GM12878 (cell line): ENCODE results near the gene LAMA5. TPM values are rescaled to one million over a fixed set of nuclear protein-coding genes. Genes with fewer than 3 reads are reported as not detected.

Experiments
- ATAC-seq: fragments of 200-7000 bp; cut with Tn5 transposase; 3 replicates; pipeline ENCODE4 v1.9.1; 2020; ENCODE audit warnings: mild to moderate bottlenecking, moderate library complexity
- BruUV-seq: library from RNA; stranded (reverse); fragments of 400-500 nt; replicated peaks from 2 replicates; lab custom pipeline; 2021; lab: Mats Ljungman, UMichigan
- CTCF ChIA-PET: fragments of 300-600 bp; sonication (Branson Sonifier 250); formaldehyde crosslinking; extraction: SDS; loops from one replicate; lab custom pipeline; 2021; ENCODE audit warnings: inconsistent platforms; lab: Yijun Ruan, JAX
- POLR2A ChIA-PET: fragments of 350-600 bp; formaldehyde crosslinking; extraction: SDS; loops from one replicate; lab custom pipeline; 2021; ENCODE audit warnings: inconsistent platforms; lab: Charles Lee
- RAD21 ChIA-PET: fragments of 300-600 bp; sonication (Branson Sonifier 250); formaldehyde crosslinking; loops from one replicate; lab custom pipeline; 2023; ENCODE audit warnings: antibody characterized with exemption; ENCODE audit not compliant: unreplicated experiment; lab: Charles Lee
- SMC1A ChIA-PET: fragments of 300-600 bp; sonication (Branson Sonifier 250); formaldehyde crosslinking; loops from one replicate; lab custom pipeline; 2023; ENCODE audit not compliant: unreplicated experiment, uncharacterized antibody; lab: Charles Lee
- DNase-seq: peaks from one replicate; pipeline ENCODE4 v3.0.0-alpha.2; 2011; ENCODE audit warnings: low read depth, low spot score
- FAIRE-seq: peaks from 3 replicates; lab custom pipeline; 2011; peaks lifted over from hg19 to GRCh38; lab: Jason Lieb, UNC
- H2AFZ ChIP-seq: 2 replicates; pipeline ENCODE4 v1.6.0; 2011; ENCODE audit warnings: low read depth, low read length, control low read depth; ENCODE audit not compliant: control insufficient read depth
- H3K27ac ChIP-seq: 2 replicates; pipeline ENCODE4 v1.5.1; 2011; ENCODE audit warnings: control low read depth; ENCODE audit not compliant: control insufficient read depth, insufficient read depth
- H3K27me3 ChIP-seq, 2 experiments: replicated peaks in 1 of 2; 2 replicates each; pipeline versions ENCODE4 v1.6.0 to v1.6.1; 2011; ENCODE audit warnings: low read length in 1 of 2; ENCODE audit not compliant: control insufficient read depth in 2 of 2, insufficient read depth in 2 of 2
- H3K36me3 ChIP-seq, 2 experiments: 2 replicates each; pipeline ENCODE4 v1.5.1; 2011; ENCODE audit warnings: low read length in 1 of 2; ENCODE audit not compliant: control insufficient read depth in 2 of 2, insufficient read depth in 2 of 2
- H3K4me1 ChIP-seq: 2 replicates; pipeline ENCODE4 v1.6.1; 2011; ENCODE audit warnings: mild to moderate bottlenecking, low read length, moderate library complexity, mixed read lengths; ENCODE audit not compliant: control insufficient read depth, insufficient read depth
- H3K4me2 ChIP-seq: 2 replicates; pipeline ENCODE4 v1.6.0; 2011; ENCODE audit warnings: control low read depth; ENCODE audit not compliant: control insufficient read depth, insufficient read depth
- H3K4me3 ChIP-seq: fragments of 200-600 bp; sonication (generic); 2 replicates; pipeline ENCODE4 v1.5.1; 2016
- H3K79me2 ChIP-seq: 2 replicates; pipeline ENCODE4 v1.6.0; 2011; ENCODE audit warnings: low read length; ENCODE audit not compliant: control insufficient read depth, insufficient read depth
- H3K9ac ChIP-seq: 2 replicates; pipeline ENCODE4 v1.8.0; 2011; ENCODE audit warnings: low read length, control low read depth, mixed read lengths; ENCODE audit not compliant: control insufficient read depth, insufficient read depth
- H3K9me3 ChIP-seq: replicated peaks from 3 replicates; pipeline ENCODE4 v1.5.1; 2011; ENCODE audit warnings: mild to moderate bottlenecking, low read length; ENCODE audit not compliant: control insufficient read depth, insufficient read depth
- H4K20me1 ChIP-seq: 2 replicates; pipeline ENCODE4 v1.6.0; 2011; ENCODE audit not compliant: control insufficient read depth, insufficient read depth
- CBX5 ChIP-seq: sonication (generic); IDR thresholded peaks from 2 replicates; pipeline ENCODE4 v1.6.1; 2016; ENCODE audit warnings: low read depth, moderate library complexity, mild to moderate bottlenecking, inconsistent platforms
- CHD1 ChIP-seq: IDR thresholded peaks from 2 replicates; pipeline ENCODE4 v1.6.1; 2012; ENCODE audit warnings: low read depth, low read length, improper control_type of control experiment
- HDAC2 ChIP-seq: fragments of 200-600 bp; sonication (generic); IDR thresholded peaks from 2 replicates; pipeline ENCODE4 v1.6.1; 2017
- NFIC ChIP-seq: IDR thresholded peaks from 2 replicates; pipeline ENCODE4 v1.6.1; 2012; ENCODE audit warnings: low read depth, mild to moderate bottlenecking, inconsistent platforms, low read length, moderate library complexity
- NFXL1 ChIP-seq: fragments of 450-650 bp; IDR thresholded peaks from 2 replicates; pipeline ENCODE4 v1.6.1; 2017; ENCODE audit warnings: antibody characterized with exemption, mild to moderate bottlenecking, borderline replicate concordance
- NRF1 ChIP-seq: conservative IDR thresholded peaks from 2 replicates; pipeline ENCODE4 v1.6.1; 2011; ENCODE audit warnings: mild to moderate bottlenecking, low read depth, low read length, improper control_type of control experiment
- PKNOX1 ChIP-seq: fragments of 450-650 bp; IDR thresholded peaks from 2 replicates; pipeline ENCODE4 v1.6.1; 2016; ENCODE audit warnings: mild to moderate bottlenecking
- PML ChIP-seq: IDR thresholded peaks from 2 replicates; pipeline ENCODE4 v1.6.1; 2012; ENCODE audit warnings: low read length, inconsistent platforms
- POLR2A ChIP-seq: IDR thresholded peaks from 2 replicates; pipeline ENCODE4 v1.6.1; 2011; ENCODE audit warnings: low read depth, mild to moderate bottlenecking, low read length
- POLR2AphosphoS5 ChIP-seq: IDR thresholded peaks from 2 replicates; pipeline ENCODE4 v1.6.1; 2011; ENCODE audit warnings: mild to moderate bottlenecking, low read length, inconsistent platforms
- RAD51 ChIP-seq: fragments of 450-650 bp; IDR thresholded peaks from 2 replicates; pipeline ENCODE4 v1.6.1; 2016; ENCODE audit warnings: moderate library complexity, mild to moderate bottlenecking, inconsistent platforms
- RBBP5 ChIP-seq: fragments of 200-600 bp; sonication (generic); conservative IDR thresholded peaks from 2 replicates; pipeline ENCODE4 v1.6.1; 2016
- RELB ChIP-seq: fragments of 450-650 bp; IDR thresholded peaks from 2 replicates; pipeline ENCODE4 v1.6.1; 2017; ENCODE audit warnings: low read depth, mild to moderate bottlenecking, moderate library complexity
- SMAD5 ChIP-seq: IDR thresholded peaks from 2 replicates; pipeline ENCODE4 v1.6.1; 2016; ENCODE audit warnings: antibody characterized with exemption, low read depth
- TAF1 ChIP-seq: IDR thresholded peaks from 2 replicates; pipeline ENCODE4 v1.6.1; 2011; ENCODE audit warnings: mild to moderate bottlenecking, low read depth, low read length, borderline replicate concordance
- WGBS: methylation state at CpG from one replicate; pipeline ENCODE4 v1.1.6; 2016; ENCODE audit warnings: low lambda C conversion rate; ENCODE audit not compliant: insufficient replicate concordance, insufficient coverage; ENCODE audit errors: missing lambda C conversion rate; 5-methylcytosine and 5-hydroxymethylcytosine counted together
- in situ Hi-C: fragments of 300-500 bp; cut with MboI; formaldehyde crosslinking; loops from 9 replicates; pipeline ENCODE4 v1.14.3; 2018; ENCODE audit warnings: mixed read lengths
- intact Hi-C: fragments of 100-400 bp; cut with micrococcal nuclease; formaldehyde crosslinking; loops from one replicate; pipeline ENCODE4 v1.14.2; 2022; ENCODE audit not compliant: unreplicated experiment
- polyA plus RNA-seq, 11 experiments: library from polyadenylated mRNA; depleted of rRNA in 4 of 11; unstranded in 6 of 11; stranded (reverse) in 5 of 11; fragments of >200 nt; fragmentation: Nextera tagmentation in 4 of 11; fragmentation: Illumina TruSeq in 1 of 11; extraction: Ambion mirVana in 4 of 11; extraction: Trizol in 1 of 11; gene quantifications; 1 replicate in 1 of 11; 2 replicates in 10 of 11; pipeline versions ENCODE4 v1.2.1 to v1.2.3, GENCODE V29; 2011 to 2016; ENCODE audit warnings: inconsistent platforms in 2 of 11, missing spikeins in 2 of 11, low read depth in 1 of 11
- total RNA-seq, 4 experiments: library from RNA; depleted of rRNA in 3 of 4; stranded (reverse); fragments of >200 nt in 3 of 4; fragmentation: Illumina TruSeq in 1 of 4; extraction: Trizol in 1 of 4; gene quantifications; 2 replicates each; pipeline versions ENCODE4 v1.2.1 to v1.2.3, GENCODE V29; 2013 to 2021

The LAMA5 gene
- total and polyA plus RNA-seq, 10 of the 15 experiments (the other 5 are each of a cell fraction or from before 2014, with no cell fraction given), result 0.09 to 3.1 (median 1.6) TPM; not detected in 3

GRCh38 chr20:62300319-62300718, 66.8 kb downstream of the LAMA5 start:
- peaks cover 10% of the 10 kb centered on the region for H4K20me1 ChIP-seq
- H3K4me3 ChIP-seq, result no peak overlapping the region
- intact Hi-C loops, result loop anchor here (5.0 kb wide), 2 partner anchors 317 to 492 kb away; no protein-coding TSS in a partner anchor
- H3K27me3 ChIP-seq, result no peaks in the 10 kb centered on the region
- RAD21 ChIA-PET, result interaction anchor here (1.0 to 2.2 kb wide), 3 partner anchors 82 to 109 kb away, joined by 3 to 12 read pairs (median 6); no protein-coding TSS in a partner anchor
- no peak for ATAC-seq
- no peak overlapping the region for H2AFZ ChIP-seq
- no peak overlapping the region for H3K9ac ChIP-seq
- H3K4me1 ChIP-seq, result peaks cover 10% of the 10 kb centered on the region
- POLR2A ChIA-PET, result interaction anchor here (0.9 kb wide), 1 partner anchor 86 kb away, joined by 4 read pairs; the partner anchor contains the start of gene RPS21
- peaks cover 23% of the 10 kb centered on the region for H3K79me2 ChIP-seq
- H3K27ac ChIP-seq, result no peak overlapping the region
- no peak overlapping the region for H3K4me2 ChIP-seq
- peaks cover 1 to 9% of the 10 kb centered on the region in 2 experiments; a peak in 3 of 4 replicates for H3K36me3 ChIP-seq
- in situ Hi-C loops, result loop anchor here (10.0 kb wide), 1 partner anchor 314 kb away; no protein-coding TSS in a partner anchor
- WGBS, result 85% methylated on average over 11 of the region's 11 CpGs
- CTCF ChIA-PET, result interaction anchor here (0.8 to 2.4 kb wide), 8 partner anchors 16 to 317 kb away, joined by 3 to 33 read pairs (median 4); partner anchors contain the start of gene RPS21
- no TSS peak for BruUV-seq
- SMC1A ChIA-PET, result interaction anchor here (0.7 to 1.1 kb wide), 4 partner anchors 40 to 99 kb away, joined by 3 read pairs; no protein-coding TSS in a partner anchor
- 0 out of 2 replicates have a peak, but pooled peaks have one; percentile 31 for TF ChIP-seq POLR2A
- no peak for TF ChIP-seq TAF1
- TF ChIP-seq NFIC, result no peak
- TF ChIP-seq, all 136 proteins: peak for 1
- FAIRE-seq, result no peak
- H3K9me3 ChIP-seq, result no peaks in the 10 kb centered on the region
- DNase-seq, result no peak

- H3K9ac ChIP-seq, result no peak overlapping the region
- ChIA-PET POLR2A (no interaction called here), SMC1A (no interaction called here), CTCF (interaction anchor here (1.5 to 2.4 kb wide), 2 partner anchors 64 to 83 kb away, joined by 3 to 33 read pairs; no protein-coding TSS in a partner anchor), RAD21 (interaction anchor here (2.2 kb wide), 1 partner anchor 83 kb away, joined by 12 read pairs; no protein-coding TSS in a partner anchor)
- no peak overlapping the region for H2AFZ ChIP-seq
- intact Hi-C loops (loop anchor here (5.0 kb wide), 2 partner anchors 318 to 493 kb away; no protein-coding TSS in a partner anchor), in situ Hi-C loops (loop anchor here (10.0 kb wide), 1 partner anchor 315 kb away; no protein-coding TSS in a partner anchor)
- WGBS, result 31% methylated on average over 11 of the region's 12 CpGs
- no peak overlapping the region for H3K4me2 ChIP-seq
- no peaks in the 10 kb centered on the region for H3K9me3 ChIP-seq
- peaks cover 7% of the 10 kb centered on the region for H3K4me1 ChIP-seq
- FAIRE-seq, result no peak
- H3K27ac ChIP-seq, result no peak overlapping the region
- 0 out of 2 replicates have a peak, but pooled peaks cover 5% of the 10 kb centered on the region for H4K20me1 ChIP-seq
- BruUV-seq, result no TSS peak
- no peak for ATAC-seq
- no peaks in the 10 kb centered on the region for H3K27me3 ChIP-seq
- no peak for DNase-seq
- H3K79me2 ChIP-seq, result peaks cover 17% of the 10 kb centered on the region
- H3K36me3 ChIP-seq, result peaks cover 3 to 8% of the 10 kb centered on the region in 2 experiments
- H3K4me3 ChIP-seq, result no peak overlapping the region
- TF ChIP-seq RAD51, result no peak
- no peak for TF ChIP-seq NRF1
- TF ChIP-seq POLR2AphosphoS5, result no peak
- no peak for TF ChIP-seq SMAD5
- no peak for TF ChIP-seq RELB
- TF ChIP-seq TAF1, result no peak
- no peak for TF ChIP-seq HDAC2
- no peak for TF ChIP-seq PKNOX1
- TF ChIP-seq CBX5, result no peak
- TF ChIP-seq PML, result no peak
- no peak for TF ChIP-seq NFXL1
- no peak for TF ChIP-seq RBBP5
- no peak for TF ChIP-seq CHD1
These were observed 67.4 kb downstream of the LAMA5 start for GRCh38 chr20:62299666-62300236.
